SK-N-SH (cell line): ENCODE measurements around the gene OSBPL9. TPM values are rescaled to one million over a fixed set of nuclear protein-coding genes. Genes with fewer than 3 reads are reported as not detected.

Experiments
- CTCF ChIA-PET: fragments of 300-600, 350-600 bp; formaldehyde crosslinking; extraction: SDS; loops from one replicate; lab custom pipeline; 2021; lab: Yijun Ruan, JAX
- POLR2A ChIA-PET: fragments of 350-600 bp; sonication (Branson Sonifier 250); formaldehyde crosslinking; extraction: SDS; loops from one replicate; lab custom pipeline; 2020; ENCODE audit warnings: antibody characterized with exemption, inconsistent platforms; lab: Yijun Ruan, JAX
- DNase-seq: peaks from one replicate; pipeline ENCODE4 v3.0.0; 2012
- H2AFZ ChIP-seq: fragments of 200-600 bp; sonication (generic); 2 replicates; pipeline ENCODE4 v1.8.1; 2016; ENCODE audit warnings: antibody characterized with exemption, mild to moderate bottlenecking, low read depth
- H3F3A ChIP-seq: fragments of 200-600 bp; sonication (generic); replicated peaks from 2 replicates; pipeline ENCODE3; 2016; ENCODE audit warnings: antibody characterized with exemption, mild to moderate bottlenecking; ENCODE audit not compliant: insufficient read depth
- H3K27ac ChIP-seq, 2 experiments: fragments of 200-500 bp in 1 of 2; fragments of 200-600 bp in 1 of 2; sonication (Bioruptor generic) in 1 of 2; sonication (generic), shearing (Covaris generic) in 1 of 2; 2 replicates each; pipeline versions ENCODE4 v1.5.1 to v1.6.1; 2014 to 2016; ENCODE audit warnings: low read depth in 2 of 2, inconsistent platforms in 1 of 2, low read length in 1 of 2, mild to moderate bottlenecking in 1 of 2, mixed read lengths in 1 of 2
- H3K27me3 ChIP-seq: fragments of 200-600 bp; sonication (generic), shearing (Covaris generic); 2 replicates; pipeline ENCODE4 v1.6.1; 2016; ENCODE audit warnings: mixed run types; ENCODE audit not compliant: insufficient read depth
- H3K36me3 ChIP-seq, 2 experiments: fragments of 200-500 bp in 1 of 2; fragments of 200-600 bp in 1 of 2; sonication (Bioruptor generic) in 1 of 2; sonication (generic) in 1 of 2; replicated peaks in 1 of 2; 2 replicates each; pipeline versions ENCODE3 to v1.5.1; 2014 to 2016; ENCODE audit warnings: low read length in 1 of 2, mild to moderate bottlenecking in 1 of 2; ENCODE audit not compliant: insufficient read depth in 2 of 2, control insufficient read depth in 1 of 2
- H3K4me1 ChIP-seq, 2 experiments: fragments of 200-500 bp in 1 of 2; fragments of 200-600 bp in 1 of 2; sonication (Bioruptor generic) in 1 of 2; sonication (generic), shearing (Covaris generic) in 1 of 2; 2 replicates each; pipeline versions ENCODE4 v1.5.1 to v1.6.1; 2014 to 2016; ENCODE audit warnings: low read depth in 1 of 2, low read length in 1 of 2, mixed run types in 1 of 2; ENCODE audit not compliant: insufficient read depth in 2 of 2, control insufficient read depth in 1 of 2
- H3K4me2 ChIP-seq: fragments of 200-600 bp; sonication (generic), shearing (Covaris generic); 2 replicates; pipeline ENCODE4 v1.6.1; 2017; ENCODE audit warnings: mixed run types
- H3K4me3 ChIP-seq, 2 experiments: fragments of 200-500 bp in 1 of 2; fragments of 200-600 bp in 1 of 2; sonication (Bioruptor generic) in 1 of 2; sonication (generic), shearing (Covaris generic) in 1 of 2; 2 replicates each; pipeline versions ENCODE4 v1.5.1 to v1.8.1; 2014 to 2016; ENCODE audit warnings: low read depth in 2 of 2, inconsistent platforms in 1 of 2, low read length in 1 of 2, mild to moderate bottlenecking in 1 of 2, mixed read lengths in 1 of 2, moderate library complexity in 1 of 2
- H3K79me2 ChIP-seq: fragments of 200-600 bp; sonication (generic); 2 replicates; pipeline ENCODE4 v1.8.1; 2017; ENCODE audit warnings: mild to moderate bottlenecking; ENCODE audit not compliant: insufficient read depth
- H3K9ac ChIP-seq: fragments of 200-600 bp; sonication (generic); 2 replicates; pipeline ENCODE4 v1.6.1; 2017; ENCODE audit warnings: mixed run types
- H3K9me2 ChIP-seq: fragments of 200-600 bp; sonication (generic); 2 replicates; pipeline ENCODE4 v1.6.1; 2017; ENCODE audit warnings: mixed run types
- H3K9me3 ChIP-seq: fragments of 200-600 bp; sonication (generic); 2 replicates; pipeline ENCODE4 v1.6.1; 2017; ENCODE audit warnings: mixed run types, mild to moderate bottlenecking, moderate library complexity
- H4K20me1 ChIP-seq: fragments of 200-600 bp; sonication (generic); 2 replicates; pipeline ENCODE4 v1.6.1; 2017; ENCODE audit warnings: mild to moderate bottlenecking, mixed run types; ENCODE audit not compliant: insufficient read depth
- EP300 ChIP-seq, 2 experiments: IDR thresholded peaks; 2 replicates each; pipeline versions ENCODE4 v1.4.0 to v1.6.1; 2012; ENCODE audit warnings: borderline replicate concordance in 1 of 2, low read depth in 1 of 2, low read length in 1 of 2
- FOXJ3 ChIP-seq: sonication (generic); formaldehyde crosslinking; IDR thresholded peaks from 2 replicates; pipeline ENCODE4 v1.5.1; 2020; ENCODE audit warnings: mild to moderate bottlenecking, missing genetic modification reagents
- FOXM1 ChIP-seq: IDR thresholded peaks from 2 replicates; pipeline ENCODE4 v1.4.0; 2012; ENCODE audit warnings: low read depth, mild to moderate bottlenecking
- GABPA ChIP-seq: IDR thresholded peaks from 2 replicates; pipeline ENCODE4 v1.4.0; 2012; ENCODE audit warnings: low read depth, mild to moderate bottlenecking
- GATA2 ChIP-seq: sonication (generic); formaldehyde crosslinking; IDR thresholded peaks from 2 replicates; pipeline ENCODE4 v1.5.0; 2020; ENCODE audit warnings: mild to moderate bottlenecking, missing genetic modification reagents
- JUND ChIP-seq: IDR thresholded peaks from 2 replicates; pipeline ENCODE4 v1.4.0; 2012
- MAX ChIP-seq: IDR thresholded peaks from 2 replicates; pipeline ENCODE4 v1.4.0; 2012; ENCODE audit warnings: low read depth
- NRF1 ChIP-seq: IDR thresholded peaks from 2 replicates; pipeline ENCODE4 v1.6.1; 2012; ENCODE audit warnings: low read depth, mild to moderate bottlenecking, low read length
- PBX3 ChIP-seq: IDR thresholded peaks from 2 replicates; pipeline ENCODE4; 2012
- POLR2AphosphoS5 ChIP-seq: IDR thresholded peaks from 2 replicates; pipeline ENCODE4 v1.6.1; 2012; ENCODE audit warnings: low read depth, low read length
- RAD21 ChIP-seq: IDR thresholded peaks from 2 replicates; pipeline ENCODE4 v1.6.1; 2012; ENCODE audit warnings: mild to moderate bottlenecking, low read length
- REST ChIP-seq: IDR thresholded peaks from 2 replicates; pipeline ENCODE4 v1.6.1; 2012; ENCODE audit warnings: mild to moderate bottlenecking, low read depth, low read length, moderate library complexity
- RFX5 ChIP-seq: IDR thresholded peaks from 2 replicates; pipeline ENCODE4 v1.6.1; 2012; ENCODE audit warnings: mild to moderate bottlenecking, improper control_type of control experiment, low read length
- SMC3 ChIP-seq: IDR thresholded peaks from 2 replicates; pipeline ENCODE4 v1.6.1; 2012; ENCODE audit warnings: low read depth, low read length, improper control_type of control experiment
- TCF12 ChIP-seq: IDR thresholded peaks from 2 replicates; pipeline ENCODE4 v1.4.0; 2012
- USF1 ChIP-seq: IDR thresholded peaks from 2 replicates; pipeline ENCODE4 v1.4.0; 2012; ENCODE audit warnings: low read depth, borderline replicate concordance
- WGBS: methylation state at CpG from one replicate; pipeline ENCODE4 v1.1.6; 2017; ENCODE audit warnings: low lambda C conversion rate; 5-methylcytosine and 5-hydroxymethylcytosine counted together
- polyA plus RNA-seq, 3 experiments: library from polyadenylated mRNA; depleted of rRNA; stranded (reverse); fragments of >200 nt; gene quantifications; 2 replicates each; pipeline ENCODE4 v1.2.3, GENCODE V29; 2012

OSBPL9 gene
- polyA plus RNA-seq, 1 of the 3 experiments (the other 2 are of a cell fraction): 43.9 TPM

DNA sequence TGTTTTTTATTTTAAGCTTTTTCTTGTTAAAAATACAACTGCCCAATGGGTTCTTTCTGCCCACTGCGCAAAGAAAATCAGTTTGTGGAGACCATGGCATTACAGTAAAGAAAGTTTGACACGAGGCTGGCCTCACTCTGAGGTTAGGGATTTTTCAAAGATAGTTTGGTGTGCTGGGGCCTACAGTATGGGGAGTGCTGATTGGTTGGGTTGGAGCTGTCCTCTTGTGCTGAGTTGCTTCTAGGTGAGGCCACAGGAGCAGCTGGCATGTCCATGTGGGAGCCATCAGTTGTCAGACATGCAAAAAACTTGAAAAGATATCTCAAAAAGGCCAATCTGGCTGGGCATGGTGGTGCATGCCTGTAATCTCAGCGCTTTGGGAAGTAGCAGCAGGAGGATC, 14.0 kb downstream of the OSBPL9 start:
- Histone ChIP-seq H3K4me1 (no peaks in the 10 kb centered on the region), H3K27ac (no peak overlapping the region), H4K20me1 (no peaks in the 10 kb centered on the region), H3K27me3 (no peaks in the 10 kb centered on the region), H3K4me2 (no peak overlapping the region), H2AFZ (no peak overlapping the region), H3K9me2 (no peaks in the 10 kb centered on the region), H3F3A (peaks cover 3% of the 10 kb centered on the region), H3K9ac (no peak overlapping the region), H3K79me2 (peaks cover 86% of the 10 kb centered on the region)
- WGBS: 98% methylated on average over 3 of the region's 3 CpGs
- POLR2A ChIA-PET: no interaction called here
- DNase-seq: no peak
- TF ChIP-seq USF1: no peak
- no peak for TF ChIP-seq GATA2 (CRISPR knock-in tag)
- no peak for TF ChIP-seq FOXJ3 (CRISPR knock-in tag)
- TF ChIP-seq PBX3: no peak
- TF ChIP-seq RAD21: no peak
- no peak for TF ChIP-seq FOXM1
- no peak for TF ChIP-seq REST
- TF ChIP-seq NRF1: no peak
- TF ChIP-seq, all 33 proteins: peak for 0
- Histone ChIP-seq H3K9me3 (no peaks in the 10 kb centered on the region), H3K4me3 (no peak overlapping the region), H3K36me3 (peaks cover 0 to 8% of the 10 kb centered on the region in 2 experiments)
- CTCF ChIA-PET: interaction anchor here (1.0 to 2.4 kb wide), 3 partner anchors 10 to 138 kb away, joined by 3 to 8 read pairs (median 3); no protein-coding TSS in a partner anchor

DNA sequence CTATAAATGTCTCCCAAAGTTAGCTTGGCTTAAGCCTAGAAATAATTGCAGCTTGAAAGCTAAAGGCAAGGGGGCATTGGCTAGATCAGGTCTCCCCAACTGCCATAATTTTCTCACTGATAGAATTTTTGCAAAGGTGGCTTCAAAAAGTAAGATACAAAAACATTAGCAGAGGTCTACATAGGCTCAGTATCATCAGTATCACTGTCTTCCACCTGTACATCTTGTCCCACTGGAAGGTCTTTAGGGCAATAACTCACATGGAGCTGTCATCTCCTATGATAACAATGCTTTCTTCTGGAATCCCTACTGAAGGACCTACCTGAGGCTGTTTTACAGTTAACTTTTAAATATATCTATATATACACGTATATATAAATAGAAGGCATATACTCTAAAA, 14.9 kb downstream of the OSBPL9 start:
- no peak for DNase-seq
- Histone ChIP-seq H3F3A (peaks cover 4% of the 10 kb centered on the region), H3K9ac (no peak overlapping the region), H2AFZ (no peak overlapping the region), H3K4me1 (no peaks in the 10 kb centered on the region), H3K27me3 (no peaks in the 10 kb centered on the region), H3K9me3 (no peaks in the 10 kb centered on the region), H3K4me3 (no peak overlapping the region), H3K79me2 (peaks cover 84% of the 10 kb centered on the region), H3K27ac (no peak overlapping the region), H3K36me3 (peaks cover 0 to 8% of the 10 kb centered on the region in 2 experiments), H3K4me2 (no peak overlapping the region), H3K9me2 (no peaks in the 10 kb centered on the region), H4K20me1 (no peaks in the 10 kb centered on the region)
- 95% methylated on average over 1 of the region's 1 CpG for WGBS
- no peak for TF ChIP-seq GATA2 (CRISPR knock-in tag)
- TF ChIP-seq SMC3: no peak
- no peak for TF ChIP-seq REST
- TF ChIP-seq JUND: no peak
- TF ChIP-seq MAX: no peak
- TF ChIP-seq GABPA: no peak
- TF ChIP-seq TCF12: no peak
- no peak for TF ChIP-seq EP300 (IDR thresholded peaks at IDR 0.05; ENCODE audit: borderline replicate concordance in 1 of 2, low read depth in 1 of 2, low read length in 1 of 2)
- TF ChIP-seq RFX5: no peak
- TF ChIP-seq FOXM1: no peak
- TF ChIP-seq FOXJ3 (CRISPR knock-in tag): no peak
- no peak for TF ChIP-seq POLR2AphosphoS5
- POLR2A ChIA-PET: interaction anchor here (0.5 kb wide), 1 partner anchor 9 kb away, joined by 5 read pairs; no protein-coding TSS in a partner anchor
- CTCF ChIA-PET: interaction anchor here (1.0 to 2.4 kb wide), 3 partner anchors 10 to 137 kb away, joined by 3 to 8 read pairs (median 4); no protein-coding TSS in a partner anchor
